Stimulated activated effector memory CD8-positive, alpha-beta T cell treated with anti-CD3 and anti-CD28 coated beads, Interleukin-12 subunit alpha, Interleukin-12 subunit beta, amount 100 ng/mL, for 72 hours (primary cell): Measurements from ENCODE around the gene NXPH4.

Experiments used
- ATAC-seq: fragments of 150-1000 bp; cut with Tn5 transposase; 2 replicates; pipeline ENCODE4 v1.10.0; 2021
- DNase-seq, 2 donors: peaks; one replicate each; pipeline ENCODE4 v3.0.0; 2021 to 2022; ENCODE audit warnings: low spot score in 2 of 2
- H3K27ac Mint-ChIP-seq: one replicate; pipeline ENCODE4 v1.8.0; 2022; ENCODE audit warnings: mild to moderate bottlenecking, mixed read lengths
- H3K36me3 Mint-ChIP-seq: one replicate; pipeline ENCODE4 v1.8.0; 2022; ENCODE audit warnings: mild to moderate bottlenecking, mixed read lengths
- H3K4me1 Mint-ChIP-seq: one replicate; pipeline ENCODE4 v1.8.0; 2022; ENCODE audit warnings: mixed read lengths
- H3K4me3 Mint-ChIP-seq: one replicate; pipeline ENCODE4 v1.8.0; 2022; ENCODE audit warnings: mild to moderate bottlenecking, mixed read lengths
- H3K9me3 Mint-ChIP-seq: one replicate; pipeline ENCODE4 v1.8.0; 2022; ENCODE audit warnings: mixed read lengths

The NXPH4 gene

GRCh38 chr12:57205931-57206330 is 10.7 kb upstream of the NXPH4 start:
- Mint-ChIP-seq H3K36me3 (no peaks in the 10 kb centered on the region), H3K4me3 (no peak overlapping the region), H3K9me3 (no peaks in the 10 kb centered on the region), H3K4me1 (no peaks in the 10 kb centered on the region), H3K27ac (no peak overlapping the region)
- no peak for DNase-seq
- no peak for ATAC-seq

- DNase-seq, result no peak
- H3K36me3 Mint-ChIP-seq, result no peaks in the 10 kb centered on the region
- H3K9me3 Mint-ChIP-seq, result no peaks in the 10 kb centered on the region
- H3K4me3 Mint-ChIP-seq, result no peak overlapping the region
- H3K4me1 Mint-ChIP-seq, result no peaks in the 10 kb centered on the region
- ATAC-seq, result no peak
- H3K27ac Mint-ChIP-seq, result no peak overlapping the region
Measured at GRCh38 chr12:57207731-57208630, 8.6 kb upstream of the NXPH4 start.

GRCh38 chr12:57208631-57209282 is 7.8 kb upstream of the NXPH4 start:
- no peak overlapping the region for H3K27ac Mint-ChIP-seq
- no peaks in the 10 kb centered on the region for H3K36me3 Mint-ChIP-seq
- H3K4me3 Mint-ChIP-seq, result no peak overlapping the region
- peaks cover 6% of the 10 kb centered on the region for H3K4me1 Mint-ChIP-seq
- no peak for ATAC-seq
- H3K9me3 Mint-ChIP-seq, result no peaks in the 10 kb centered on the region
- DNase-seq, result no peak

GRCh38 chr12:57209916-57210315 is 6.7 kb upstream of the NXPH4 start:
- no peak overlapping the region for H3K4me3 Mint-ChIP-seq
- H3K27ac Mint-ChIP-seq, result no peak overlapping the region
- DNase-seq (no peak), ATAC-seq (no peak)
- H3K9me3 Mint-ChIP-seq, result no peaks in the 10 kb centered on the region
- peaks cover 18% of the 10 kb centered on the region for H3K4me1 Mint-ChIP-seq
- H3K36me3 Mint-ChIP-seq, result no peaks in the 10 kb centered on the region

- Mint-ChIP-seq H3K36me3 (no peaks in the 10 kb centered on the region), H3K27ac (no peak overlapping the region), H3K9me3 (no peaks in the 10 kb centered on the region), H3K4me3 (no peak overlapping the region), H3K4me1 (peaks cover 23% of the 10 kb centered on the region)
- DNase-seq (no peak), ATAC-seq (no peak)
Measured at GRCh38 chr12:57210461-57210860, 6.1 kb upstream of the NXPH4 start.

- no peak for ATAC-seq
- Mint-ChIP-seq H3K36me3 (peaks cover 4% of the 10 kb centered on the region), H3K9me3 (no peaks in the 10 kb centered on the region), H3K4me3 (no peak overlapping the region), H3K27ac (no peak overlapping the region), H3K4me1 (peaks cover 30% of the 10 kb centered on the region)
- DNase-seq, result no peak
Measured at GRCh38 chr12:57210926-57211692, 5.5 kb upstream of the NXPH4 start.

GRCh38 chr12:57211791-57212700 is 4.5 kb upstream of the NXPH4 start:
- ATAC-seq (no peak), DNase-seq (no peak)
- Mint-ChIP-seq H3K4me3 (no peak overlapping the region), H3K27ac (no peak overlapping the region), H3K4me1 (peaks cover 30% of the 10 kb centered on the region), H3K9me3 (no peaks in the 10 kb centered on the region), H3K36me3 (peaks cover 4% of the 10 kb centered on the region)

GRCh38 chr12:57212701-57213057 is 3.9 kb upstream of the NXPH4 start:
- ATAC-seq, result no peak
- H3K4me3 Mint-ChIP-seq, result no peak overlapping the region
- peaks cover 37% of the 10 kb centered on the region for H3K4me1 Mint-ChIP-seq
- peaks cover 4% of the 10 kb centered on the region for H3K36me3 Mint-ChIP-seq
- no peak for DNase-seq
- no peaks in the 10 kb centered on the region for H3K9me3 Mint-ChIP-seq
- no peak overlapping the region for H3K27ac Mint-ChIP-seq

GRCh38 chr12:57213058-57213715 is 3.4 kb upstream of the NXPH4 start:
- Mint-ChIP-seq H3K36me3 (peaks cover 4% of the 10 kb centered on the region), H3K4me1 (peaks cover 42% of the 10 kb centered on the region), H3K27ac (no peak overlapping the region), H3K4me3 (no peak overlapping the region), H3K9me3 (no peaks in the 10 kb centered on the region)
- ATAC-seq (peak; percentile 65), DNase-seq (peak; percentile 83 to 91)

- Mint-ChIP-seq H3K36me3 (peaks cover 4% of the 10 kb centered on the region), H3K4me3 (peak overlapping the region; percentile 13), H3K27ac (no peak overlapping the region), H3K4me1 (peaks cover 49% of the 10 kb centered on the region), H3K9me3 (no peaks in the 10 kb centered on the region)
- DNase-seq (no peak), ATAC-seq (no peak)
Measured at GRCh38 chr12:57213763-57214397, 2.7 kb upstream of the NXPH4 start.

- H3K36me3 Mint-ChIP-seq, result peaks cover 4% of the 10 kb centered on the region
- DNase-seq, result peak; percentile 56 to 82
- H3K4me1 Mint-ChIP-seq, result peaks cover 52% of the 10 kb centered on the region
- H3K4me3 Mint-ChIP-seq, result peak overlapping the region; percentile 13
- H3K27ac Mint-ChIP-seq, result no peak overlapping the region
- peak; percentile 58 for ATAC-seq
- H3K9me3 Mint-ChIP-seq, result no peaks in the 10 kb centered on the region
Measured at GRCh38 chr12:57214398-57214781, 2.2 kb upstream of the NXPH4 start.

GRCh38 chr12:57215065-57215464 is 1.5 kb upstream of the NXPH4 start:
- Mint-ChIP-seq H3K4me3 (peak overlapping the region; percentile 78), H3K27ac (peak overlapping the region; percentile 19), H3K36me3 (peaks cover 4% of the 10 kb centered on the region), H3K4me1 (peaks cover 59% of the 10 kb centered on the region), H3K9me3 (no peaks in the 10 kb centered on the region)
- ATAC-seq, result no peak
- no peak for DNase-seq

- Mint-ChIP-seq H3K4me1 (peaks cover 62% of the 10 kb centered on the region), H3K27ac (peak overlapping the region; percentile 19), H3K4me3 (peak overlapping the region; percentile 78), H3K9me3 (no peaks in the 10 kb centered on the region), H3K36me3 (peaks cover 4% of the 10 kb centered on the region)
- DNase-seq (no peak), ATAC-seq (peak; percentile 76)
Measured at GRCh38 chr12:57215668-57216013, 953 bp upstream of the NXPH4 start.
